Activated T-cell treated with anti-CD3 and anti-CD28 coated beads for 4 hours (primary cell): ENCODE results near the gene GRIK1.

Source experiments
- DNase-seq: peaks from one replicate; pipeline ENCODE4 v3.0.0-alpha.2; 2020

The GRIK1 gene

GRCh38 chr21:29711236-29711635, 228.6 kb downstream of the GRIK1 start:
- DNase-seq, result no peak

DNA sequence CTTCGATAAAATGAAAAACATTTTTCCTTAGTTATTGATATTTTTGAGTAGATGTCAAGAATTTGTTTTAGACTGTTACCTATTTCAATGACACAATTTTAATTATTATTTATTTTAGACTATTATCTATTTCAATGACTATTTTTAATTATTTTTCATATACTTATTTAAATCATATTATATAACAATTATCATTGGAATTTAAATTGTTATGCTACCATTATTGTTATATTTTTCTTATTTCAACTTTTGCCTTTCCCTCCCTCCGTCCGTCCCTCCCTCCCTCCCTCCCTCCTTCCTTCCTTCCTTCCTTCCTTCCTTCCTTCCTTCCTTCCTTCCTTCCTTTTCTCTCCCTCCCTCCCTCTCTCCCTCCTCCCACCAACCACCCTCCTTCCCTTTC, 229.3 kb downstream of the GRIK1 start:
- no peak for DNase-seq

GRCh38 chr21:29708401-29708800, 231.4 kb downstream of the GRIK1 start:
- no peak for DNase-seq

DNA sequence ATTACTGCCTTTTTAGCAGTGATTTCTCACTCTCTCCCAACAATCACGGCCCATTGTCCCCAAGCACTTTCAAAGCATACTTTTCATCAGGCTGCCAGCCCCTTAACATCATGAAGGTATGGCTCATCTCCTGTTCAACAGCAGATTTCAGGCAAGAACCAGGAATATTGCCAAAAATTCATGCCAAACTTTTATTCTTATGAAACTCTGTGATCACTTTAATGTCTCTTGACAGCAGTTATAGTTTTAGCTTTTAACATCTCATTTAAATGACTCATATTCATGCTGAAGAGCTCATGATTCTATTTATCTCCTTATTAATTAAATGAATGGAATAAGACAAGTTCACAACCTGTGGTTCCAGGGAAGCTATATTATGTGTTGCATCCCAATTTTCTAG, 235.1 kb downstream of the GRIK1 start:
- no peak for DNase-seq

DNA sequence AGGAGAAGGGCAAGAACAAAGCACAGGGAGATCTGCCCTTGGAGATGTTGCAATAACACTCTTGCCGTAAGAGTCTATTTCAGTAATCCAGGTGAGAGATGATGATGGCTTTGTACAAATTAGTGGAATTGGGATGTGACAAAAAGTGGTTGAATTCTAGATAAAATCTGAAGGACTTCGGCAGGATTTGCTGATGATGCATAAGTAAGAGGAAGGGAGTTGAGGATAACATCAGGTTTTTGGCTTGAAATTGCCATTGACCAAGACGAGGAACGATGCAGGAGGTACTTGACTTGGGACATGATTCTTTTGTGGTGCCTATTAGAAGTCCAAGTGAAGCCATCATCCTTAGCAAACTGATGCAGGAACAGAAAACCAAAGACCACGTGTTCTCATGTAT, 238.1 kb downstream of the GRIK1 start:
- no peak for DNase-seq

- DNase-seq, result no peak
Measured at GRCh38 chr21:29697555-29698193, 242.1 kb downstream of the GRIK1 start.

DNA sequence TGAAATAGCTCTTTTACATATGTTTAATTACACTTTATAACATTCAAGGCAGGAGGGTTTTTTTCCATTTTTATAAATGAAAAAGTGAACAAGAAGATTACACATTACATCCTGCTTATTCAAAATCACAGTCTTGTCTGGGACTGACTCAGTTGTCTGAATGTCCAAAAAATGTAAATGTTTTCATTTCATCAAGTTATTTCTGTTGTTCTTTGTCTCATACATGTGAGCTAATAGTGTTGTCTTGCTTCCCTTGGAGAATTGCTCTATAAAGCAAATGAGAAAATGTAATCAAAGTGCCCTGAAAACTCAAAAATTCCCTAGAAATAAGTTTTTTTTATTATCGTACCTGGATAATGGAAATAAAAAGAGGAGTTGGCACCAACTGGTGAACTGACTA, 242.9 kb downstream of the GRIK1 start:
- DNase-seq, result no peak

DNA sequence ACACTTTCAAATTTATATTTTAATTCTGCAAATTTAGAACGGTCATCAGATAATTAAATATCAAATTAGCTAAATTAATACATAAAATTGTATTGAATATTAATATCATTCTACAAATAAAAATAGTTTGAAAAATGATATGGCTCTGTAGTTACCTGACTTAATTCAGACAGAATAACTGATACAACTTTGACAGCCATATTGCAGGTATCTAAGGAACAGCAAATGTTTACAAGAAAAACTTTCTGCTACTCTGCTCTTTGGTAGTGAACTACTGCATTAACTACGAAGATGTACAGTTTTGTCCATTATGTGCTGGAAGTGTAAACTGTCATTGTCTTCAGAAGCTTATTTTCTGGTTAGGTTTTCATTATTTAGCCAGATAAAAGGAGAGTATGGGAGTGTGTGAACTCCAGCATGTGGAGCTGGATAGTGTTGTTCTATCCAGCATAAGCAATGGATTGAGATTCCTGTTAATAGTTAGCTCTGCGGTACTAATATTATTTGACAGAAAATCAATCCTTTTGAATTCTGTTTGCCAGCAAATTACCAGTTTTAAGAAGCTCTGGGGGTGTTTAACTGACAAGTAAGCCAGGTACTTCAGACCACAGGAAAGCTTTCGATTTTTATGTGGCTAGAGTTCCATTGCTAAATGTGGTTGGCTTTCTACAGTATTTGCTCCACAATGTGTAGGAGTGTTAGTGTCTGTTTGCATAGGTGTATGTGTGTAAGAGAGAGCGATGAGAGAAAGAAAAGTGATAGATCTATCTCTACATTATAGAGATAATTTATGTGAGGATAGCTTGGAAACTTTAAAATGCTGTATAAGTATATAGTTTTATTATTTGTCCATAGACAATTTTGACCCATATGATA, 247.9 kb downstream of the GRIK1 start:
- DNase-seq, result no peak

- DNase-seq, result no peak
Measured at GRCh38 chr21:29689753-29690152, 250.0 kb downstream of the GRIK1 start.

DNA sequence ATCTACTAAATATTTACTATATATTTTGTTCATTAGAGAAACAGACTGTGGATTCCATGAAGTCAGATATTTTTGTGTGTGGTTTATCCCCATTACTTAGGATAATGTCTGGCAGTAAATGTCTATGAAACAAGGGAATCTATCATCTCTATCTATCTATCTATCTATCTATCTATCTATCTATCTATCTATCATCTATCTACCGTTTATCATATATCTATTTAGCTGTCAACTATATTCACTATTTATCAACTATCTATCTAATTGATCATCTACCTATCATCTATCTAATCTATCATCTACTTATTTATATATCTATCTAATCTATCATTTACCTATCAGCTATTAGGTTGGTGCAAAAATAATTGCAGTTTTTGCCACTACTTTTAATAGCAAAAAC, 255.7 kb downstream of the GRIK1 start:
- no peak for DNase-seq

GRCh38 chr21:29682800-29683199, 257.0 kb downstream of the GRIK1 start:
- no peak for DNase-seq

GRCh38 chr21:29680273-29680672, 259.5 kb downstream of the GRIK1 start:
- no peak for DNase-seq

GRCh38 chr21:29678626-29679025, 261.2 kb downstream of the GRIK1 start:
- DNase-seq, result no peak

DNA sequence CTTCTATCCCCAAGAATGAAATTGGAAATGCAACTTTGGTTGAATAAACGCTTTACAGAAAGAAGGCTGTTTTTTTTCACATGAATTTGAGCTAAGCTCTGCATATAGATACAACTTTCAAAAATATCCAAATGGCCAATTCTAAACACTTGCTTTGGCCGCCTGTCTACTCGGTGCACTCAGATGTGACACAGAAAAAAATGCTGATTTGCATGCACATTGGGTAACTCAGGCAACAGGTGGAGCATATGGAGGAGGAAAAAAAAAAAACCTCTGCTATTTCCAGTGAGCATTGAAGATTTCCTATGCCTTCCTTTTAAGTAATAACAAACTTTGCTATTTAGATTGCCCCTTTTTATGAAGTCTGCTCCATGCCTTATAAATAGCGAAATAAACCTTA, 262.5 kb downstream of the GRIK1 start:
- no peak for DNase-seq

GRCh38 chr21:29676395-29676794, 263.4 kb downstream of the GRIK1 start:
- no peak for DNase-seq

DNA sequence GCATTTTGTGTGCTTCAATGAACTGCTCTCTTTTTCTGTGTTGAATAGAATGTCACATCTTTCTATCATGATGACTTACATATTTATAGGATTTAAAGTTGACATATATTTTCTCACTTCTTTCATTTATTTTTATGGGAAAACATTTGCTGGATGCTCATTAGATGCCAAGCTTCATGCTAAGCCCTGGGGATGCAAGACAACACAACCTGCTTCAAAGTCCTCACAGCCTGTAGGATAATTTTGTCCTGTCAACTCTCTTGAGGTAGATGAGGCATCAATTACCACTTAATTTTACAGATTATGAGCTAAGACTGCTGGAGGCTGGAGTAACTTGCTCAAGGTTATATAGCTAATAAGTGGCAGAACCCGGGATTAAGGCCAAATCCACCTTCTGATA, 264.3 kb downstream of the GRIK1 start:
- no peak for DNase-seq

DNA sequence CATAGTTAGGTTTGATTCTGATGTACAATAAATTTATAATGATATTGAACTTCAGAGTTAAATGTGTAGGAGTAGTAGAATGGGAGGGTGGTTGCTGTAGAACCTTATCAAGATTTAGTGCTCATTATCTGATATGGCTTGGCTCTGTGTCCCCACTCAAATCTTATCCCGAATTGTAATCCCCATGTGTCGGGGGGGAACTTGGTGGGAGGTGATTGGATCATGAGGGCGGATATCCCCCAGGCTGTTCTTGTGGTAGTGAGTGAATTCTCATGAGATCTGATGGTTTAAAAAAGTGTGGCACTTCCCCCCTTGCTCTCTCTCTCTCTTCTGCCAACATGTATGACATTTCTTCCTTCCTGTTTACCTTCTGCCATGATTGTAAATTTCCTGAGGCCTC, 265.5 kb downstream of the GRIK1 start:
- DNase-seq, result no peak

DNA sequence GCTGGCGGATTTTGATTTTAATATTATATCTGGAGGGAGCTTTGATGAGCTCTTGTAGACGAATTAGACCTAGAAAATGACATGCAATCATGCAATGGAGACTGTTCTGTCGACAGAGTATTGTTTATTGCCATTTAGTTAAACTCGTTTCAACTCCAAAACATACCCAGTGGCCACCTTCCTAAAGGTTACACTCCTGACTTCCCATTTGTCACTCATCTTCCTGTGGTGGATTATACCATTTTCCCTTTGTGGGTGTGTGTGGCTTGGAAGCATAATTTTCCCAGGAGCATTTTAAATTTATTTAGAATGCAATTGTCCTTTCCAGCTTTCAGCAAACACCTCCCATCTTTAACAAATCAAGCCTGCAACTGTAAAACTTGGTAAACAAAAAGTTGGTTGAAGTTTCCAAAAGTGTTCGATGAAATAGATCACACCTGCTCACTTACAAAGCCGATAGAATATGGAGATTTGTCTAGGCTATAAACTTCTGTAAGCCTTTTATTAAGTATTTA, 266.6 kb downstream of the GRIK1 start:
- no peak for DNase-seq

- no peak for DNase-seq
Measured at GRCh38 chr21:29671728-29672127, 268.1 kb downstream of the GRIK1 start.

- DNase-seq, result no peak
Measured at GRCh38 chr21:29670228-29670627, 269.6 kb downstream of the GRIK1 start.

DNA sequence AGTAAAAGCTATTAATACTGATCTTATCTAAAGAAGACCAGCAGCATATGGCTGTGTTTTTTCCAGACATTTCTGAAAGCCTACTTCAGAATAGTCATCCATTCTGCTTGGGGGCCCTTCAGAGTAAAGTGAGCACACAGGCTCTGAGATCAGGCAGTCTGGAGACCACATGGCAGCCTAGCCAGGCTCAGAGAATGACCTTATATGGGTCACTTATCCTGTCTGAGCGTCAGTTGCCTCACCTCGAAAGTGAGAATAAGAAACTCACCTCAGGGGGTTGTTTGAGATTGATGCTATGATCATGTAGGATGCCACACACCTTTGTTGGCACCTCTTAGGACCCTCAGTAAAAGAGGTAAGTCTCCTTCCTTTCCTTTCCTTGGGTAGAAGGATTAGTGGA, 270.4 kb downstream of the GRIK1 start:
- no peak for DNase-seq

GRCh38 chr21:29667651-29668050, 272.1 kb downstream of the GRIK1 start:
- DNase-seq, result no peak

- no peak for DNase-seq
Measured at GRCh38 chr21:29664615-29665014, 275.2 kb downstream of the GRIK1 start.

DNA sequence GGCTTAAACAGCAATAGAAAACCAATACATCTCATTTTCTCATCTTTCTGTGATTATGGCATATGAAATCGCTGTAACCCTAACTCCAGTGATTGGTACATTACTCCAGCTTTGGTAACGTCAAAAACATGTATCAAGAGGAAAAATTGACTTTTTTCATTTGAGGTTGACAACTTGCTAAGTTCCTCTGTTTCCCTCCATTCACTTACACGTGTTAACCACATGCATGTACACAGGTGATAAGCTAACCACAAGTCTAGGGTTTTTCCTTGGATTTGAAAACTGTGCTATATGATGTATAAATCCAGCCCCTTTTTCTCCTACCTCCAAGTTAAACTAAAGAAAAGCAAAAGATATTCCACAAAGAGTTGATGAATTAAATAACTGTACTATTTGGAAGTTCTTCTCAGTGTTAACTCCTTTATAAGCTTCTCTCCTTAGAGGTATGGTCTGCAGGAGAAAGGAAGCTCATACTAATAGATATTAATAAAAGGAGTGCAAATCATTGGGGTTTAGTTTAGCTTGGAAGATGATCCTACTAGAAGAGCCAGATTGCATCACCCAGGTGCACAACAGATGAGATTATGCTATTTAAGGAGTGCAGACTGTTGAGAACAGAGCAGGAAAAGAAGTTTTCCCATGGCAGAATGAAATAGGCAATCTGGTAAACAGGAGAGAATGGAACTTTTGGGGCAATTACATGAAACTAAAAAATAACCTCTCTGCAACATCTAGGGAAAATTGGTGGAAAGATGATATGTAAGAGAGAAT, 277.9 kb downstream of the GRIK1 start:
- DNase-seq, result no peak
